ENCODE results near the gene POC1A. TPM values are rescaled to one million over a fixed set of nuclear protein-coding genes. Genes with fewer than 3 reads are reported as not detected.

The POC1A gene
- total RNA-seq, 2 donors from 2014 or later: 2.5 to 5.3 TPM

GRCh38 chr3:52145736-52146110 is 8.5 kb downstream of the POC1A start:
- no peaks in the 10 kb centered on the region for H3K36me3 ChIP-seq
- TF ChIP-seq POLR2A (IDR thresholded peaks at IDR 0.05) (no peak), POLR2AphosphoS5 (IDR thresholded peaks at IDR 0.05) (no peak)
- TF ChIP-seq, protein P1, sequence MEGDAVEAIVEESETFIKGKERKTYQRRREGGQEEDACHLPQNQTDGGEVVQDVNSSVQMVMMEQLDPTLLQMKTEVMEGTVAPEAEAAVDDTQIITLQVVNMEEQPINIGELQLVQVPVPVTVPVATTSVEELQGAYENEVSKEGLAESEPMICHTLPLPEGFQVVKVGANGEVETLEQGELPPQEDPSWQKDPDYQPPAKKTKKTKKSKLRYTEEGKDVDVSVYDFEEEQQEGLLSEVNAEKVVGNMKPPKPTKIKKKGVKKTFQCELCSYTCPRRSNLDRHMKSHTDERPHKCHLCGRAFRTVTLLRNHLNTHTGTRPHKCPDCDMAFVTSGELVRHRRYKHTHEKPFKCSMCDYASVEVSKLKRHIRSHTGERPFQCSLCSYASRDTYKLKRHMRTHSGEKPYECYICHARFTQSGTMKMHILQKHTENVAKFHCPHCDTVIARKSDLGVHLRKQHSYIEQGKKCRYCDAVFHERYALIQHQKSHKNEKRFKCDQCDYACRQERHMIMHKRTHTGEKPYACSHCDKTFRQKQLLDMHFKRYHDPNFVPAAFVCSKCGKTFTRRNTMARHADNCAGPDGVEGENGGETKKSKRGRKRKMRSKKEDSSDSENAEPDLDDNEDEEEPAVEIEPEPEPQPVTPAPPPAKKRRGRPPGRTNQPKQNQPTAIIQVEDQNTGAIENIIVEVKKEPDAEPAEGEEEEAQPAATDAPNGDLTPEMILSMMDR (IDR thresholded peaks at IDR 0.05): no peak
- no peak for DNase-seq (ENCODE audit: low spot score)
- no peak overlapping the region for H3K27ac ChIP-seq
- intact Hi-C loops (cut with DNase I): loop anchor here (10.0 kb wide), 1 partner anchor 91 kb away; the partner anchor contains the start of gene DUSP7
- H3K4me1 ChIP-seq (replicated peaks): no peaks in the 10 kb centered on the region
- no peak overlapping the region for H3K4me3 ChIP-seq
- no peaks in the 10 kb centered on the region for H3K27me3 ChIP-seq (replicated peaks; ENCODE audit: insufficient read depth)
- 98% methylated on average over 8 of the region's 8 CpGs for WGBS
- no peaks in the 10 kb centered on the region for H3K9me3 ChIP-seq

DNA sequence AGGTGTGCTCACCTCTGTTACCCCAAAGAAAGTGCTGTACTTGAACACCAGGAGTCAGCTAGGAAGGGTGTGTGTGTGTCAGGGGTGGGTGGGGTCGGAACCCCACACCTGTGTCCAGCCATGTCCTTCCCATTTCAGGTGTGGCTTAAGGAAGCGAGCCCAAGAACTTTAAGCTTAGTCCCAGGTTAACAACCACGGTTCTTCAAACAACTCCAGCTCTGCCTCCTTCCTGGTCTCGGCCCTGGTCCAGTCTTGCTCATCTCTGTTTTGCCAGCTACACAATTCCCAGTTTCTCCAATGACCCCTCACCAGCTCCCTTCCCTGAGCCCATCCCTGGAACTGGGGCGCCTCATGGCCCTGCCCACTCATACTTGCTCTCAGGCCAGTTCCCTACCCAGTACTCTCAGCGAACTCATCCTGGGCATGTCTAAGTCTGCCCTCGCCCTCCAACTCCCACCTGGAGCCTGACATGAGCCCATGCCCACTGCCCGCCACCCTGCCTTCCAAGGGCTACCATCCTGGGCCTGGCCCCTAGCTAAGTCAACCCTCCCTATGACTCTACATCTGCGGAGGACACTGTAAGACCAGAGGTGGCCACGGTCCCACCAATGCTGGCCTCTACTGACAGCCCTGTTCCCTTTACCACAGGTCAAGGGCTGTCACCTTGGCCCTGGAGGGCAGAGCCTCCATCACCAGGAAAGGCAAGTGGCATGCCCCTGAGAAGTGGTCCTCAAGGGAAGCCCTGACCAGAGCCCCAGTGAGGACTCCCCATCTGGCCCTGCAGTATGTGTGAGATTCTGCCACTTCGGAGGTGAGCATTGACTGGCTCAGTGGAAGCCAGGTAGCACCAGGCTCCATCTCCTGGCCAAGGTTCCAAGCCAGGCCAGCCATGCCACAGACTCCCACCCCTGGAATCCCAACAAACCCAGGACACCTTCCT is 9.2 kb downstream of the POC1A start:
- no peaks in the 10 kb centered on the region for H3K9me3 ChIP-seq
- WGBS: 94% methylated on average over 10 of the region's 11 CpGs
- H3K36me3 ChIP-seq: no peaks in the 10 kb centered on the region
- DNase-seq (ENCODE audit: low spot score): no peak
- no peak overlapping the region for H3K4me3 ChIP-seq
- H3K27ac ChIP-seq: no peak overlapping the region
- H3K27me3 ChIP-seq (replicated peaks; ENCODE audit: insufficient read depth): no peaks in the 10 kb centered on the region
- TF ChIP-seq, protein P1 (IDR thresholded peaks at IDR 0.05): no peak
- TF ChIP-seq POLR2AphosphoS5 (IDR thresholded peaks at IDR 0.05): no peak
- TF ChIP-seq POLR2A (IDR thresholded peaks at IDR 0.05): no peak
- intact Hi-C loops (cut with DNase I): loop anchor here (1.0 to 10.0 kb wide), 2 partner anchors 90 to 144 kb away; partner anchors contain the start of gene DUSP7
- H3K4me1 ChIP-seq (replicated peaks): no peaks in the 10 kb centered on the region

GRCh38 chr3:52144034-52144795 is 10.0 kb downstream of the POC1A start:
- no peaks in the 10 kb centered on the region for H3K27me3 ChIP-seq (replicated peaks; ENCODE audit: insufficient read depth)
- no peaks in the 10 kb centered on the region for H3K36me3 ChIP-seq
- TF ChIP-seq POLR2A (IDR thresholded peaks at IDR 0.05) (no peak), POLR2AphosphoS5 (IDR thresholded peaks at IDR 0.05) (peak; percentile 46)
- TF ChIP-seq, protein P1 (IDR thresholded peaks at IDR 0.05): peak; percentile 93 to 99 (median 98)
- DNase-seq (ENCODE audit: low spot score): peak; percentile 90
- no peaks in the 10 kb centered on the region for H3K4me1 ChIP-seq (replicated peaks)
- no peak overlapping the region for H3K27ac ChIP-seq
- intact Hi-C loops (cut with DNase I): loop anchor here (1.0 to 10.0 kb wide), 2 partner anchors 89 to 143 kb away; partner anchors contain the start of gene DUSP7
- H3K9me3 ChIP-seq: no peaks in the 10 kb centered on the region
- 70% methylated on average over 3 of the region's 3 CpGs for WGBS
- no peak overlapping the region for H3K4me3 ChIP-seq

GRCh38 chr3:52143616-52144015 is 10.6 kb downstream of the POC1A start:
- H3K36me3 ChIP-seq: no peaks in the 10 kb centered on the region
- 91% methylated on average over 3 of the region's 3 CpGs for WGBS
- H3K27me3 ChIP-seq (replicated peaks; ENCODE audit: insufficient read depth): no peaks in the 10 kb centered on the region
- no peaks in the 10 kb centered on the region for H3K4me1 ChIP-seq (replicated peaks)
- no peak overlapping the region for H3K27ac ChIP-seq
- no peaks in the 10 kb centered on the region for H3K9me3 ChIP-seq
- DNase-seq (ENCODE audit: low spot score): no peak
- no peak overlapping the region for H3K4me3 ChIP-seq
- TF ChIP-seq POLR2AphosphoS5 (IDR thresholded peaks at IDR 0.05): no peak
- TF ChIP-seq, protein P1 (IDR thresholded peaks at IDR 0.05): no peak
- no peak for TF ChIP-seq POLR2A (IDR thresholded peaks at IDR 0.05)
- intact Hi-C loops (cut with DNase I): loop anchor here (1.0 to 10.0 kb wide), 2 partner anchors 89 to 142 kb away; partner anchors contain the start of gene DUSP7
